Measurements from ENCODE around the gene MYH15. TPM values are rescaled to one million over a fixed set of nuclear protein-coding genes. Genes with fewer than 3 reads are reported as not detected.

The MYH15 gene
- total and polyA plus RNA-seq, 10 of the 15 experiments (the other 5 are each of a cell fraction or from before 2014, with no cell fraction given): 0.05 to 0.27 (median 0.09) TPM; not detected in 1

GRCh38 chr3:108475220-108475782 lies 35.1 kb downstream of the MYH15 start:
- no peaks in the 10 kb centered on the region for H3K9me3 ChIP-seq (replicated peaks; ENCODE audit: control insufficient read depth, insufficient read depth, low read length)
- no peaks in the 10 kb centered on the region for H3K36me3 ChIP-seq (ENCODE audit: control insufficient read depth in 2 of 2, insufficient read depth in 2 of 2, low read length in 1 of 2)
- H3K79me2 ChIP-seq (ENCODE audit: control insufficient read depth, insufficient read depth, low read length): no peaks in the 10 kb centered on the region
- no peaks in the 10 kb centered on the region; a peak in 1 of 4 replicates for H3K27me3 ChIP-seq (replicated peaks in 1 of 2; ENCODE audit: control insufficient read depth in 2 of 2, insufficient read depth in 2 of 2, low read length in 1 of 2)
- CTCF ChIA-PET: interaction anchor here (0.8 to 3.3 kb wide), 11 partner anchors 14 to 1239 kb away, joined by 3 to 17 read pairs (median 5); no protein-coding TSS in a partner anchor
- no peak overlapping the region for H3K27ac ChIP-seq (ENCODE audit: control insufficient read depth, insufficient read depth)
- DNase-seq (ENCODE audit: low read depth, low spot score) (no peak), ATAC-seq (peak; percentile 69), FAIRE-seq (no peak)
- no peak overlapping the region for H3K4me2 ChIP-seq (ENCODE audit: control insufficient read depth, insufficient read depth)
- POLR2A ChIA-PET: no interaction called here
- RAD21 ChIA-PET (ENCODE audit: unreplicated experiment): interaction anchor here (1.8 to 2.6 kb wide), 2 partner anchors 11 to 322 kb away, joined by 4 to 10 read pairs; no protein-coding TSS in a partner anchor
- no peaks in the 10 kb centered on the region for H4K20me1 ChIP-seq (ENCODE audit: control insufficient read depth, insufficient read depth)
- in situ Hi-C loops (cut with MboI) (loop anchor here (10.0 kb wide), 1 partner anchor 1240 kb away; no protein-coding TSS in a partner anchor), intact Hi-C loops (cut with micrococcal nuclease; ENCODE audit: unreplicated experiment) (loop anchor here (10.0 kb wide), 1 partner anchor 1240 kb away; no protein-coding TSS in a partner anchor)
- SMC1A ChIA-PET (ENCODE audit: uncharacterized antibody, unreplicated experiment): interaction anchor here (0.7 to 2.7 kb wide), 8 partner anchors 11 to 386 kb away, joined by 3 to 13 read pairs (median 4); no protein-coding TSS in a partner anchor
- WGBS (ENCODE audit: insufficient coverage, insufficient replicate concordance, low lambda C conversion rate, missing lambda C conversion rate): 4% methylated on average over 1 of the region's 1 CpG
- no peak overlapping the region for H2AFZ ChIP-seq (ENCODE audit: control insufficient read depth, low read depth, low read length)
- H3K4me3 ChIP-seq: no peak overlapping the region
- no peaks in the 10 kb centered on the region for H3K4me1 ChIP-seq (ENCODE audit: control insufficient read depth, insufficient read depth, low read length)
- H3K9ac ChIP-seq (ENCODE audit: control insufficient read depth, insufficient read depth, low read length): no peak overlapping the region
- TF ChIP-seq HDGF (IDR thresholded peaks at IDR 0.05): no peak
- no peak for TF ChIP-seq NFIC (IDR thresholded peaks at IDR 0.05; ENCODE audit: low read depth, low read length)
- peak; percentile 85 for TF ChIP-seq SPI1 (IDR thresholded peaks at IDR 0.05; ENCODE audit: borderline replicate concordance, insufficient read depth, low read depth, low read length)
- no peak for TF ChIP-seq RB1 (IDR thresholded peaks at IDR 0.05; ENCODE audit: borderline replicate concordance)
- no peak for TF ChIP-seq HDAC2 (IDR thresholded peaks at IDR 0.05)
- TF ChIP-seq SP1 (IDR thresholded peaks at IDR 0.05; ENCODE audit: low read depth, low read length): no peak
- TF ChIP-seq ZNF592 (IDR thresholded peaks at IDR 0.05): no peak
- no peak for TF ChIP-seq HSF1 (IDR thresholded peaks at IDR 0.05; ENCODE audit: low read depth, low read length)
- BruUV-seq (replicated peaks): no TSS peak

All from GM12878 (cell line).